HUDEP-2 (cell line): Measurements from ENCODE around the gene NF2.
A peak's percentile ranks its signal among the peaks of the same experiment; 100 is the strongest.

Experiments
- DNase-seq, 76 experiments: peaks; one replicate each; lab custom pipeline; 2025; ENCODE audit not compliant: unreplicated experiment in 76 of 76; lab: John Stamatoyannopoulos, UW

NF2 gene

GRCh38 chr22:29700206-29700899 lies 96.9 kb downstream of the NF2 start:
- DNase-seq, result peak in 12 of 76 experiments; percentile 12 to 31 (median 22)

GRCh38 chr22:29700900-29701154 lies 97.4 kb downstream of the NF2 start:
- DNase-seq, result peak in 2 of 76 experiments; percentile 48 to 65

- DNase-seq, result peak in 71 of 76 experiments; percentile 24 to 92 (median 66)
Measured at GRCh38 chr22:29701155-29701999, 97.9 kb downstream of the NF2 start.

GRCh38 chr22:29702000-29702930 lies 98.8 kb downstream of the NF2 start:
- DNase-seq, result peak in 34 of 76 experiments; percentile 14 to 68 (median 40)

- DNase-seq, result peak in 1 of 76 experiments; percentile 13
Measured at GRCh38 chr22:29702931-29703501, 99.6 kb downstream of the NF2 start.

- DNase-seq, result no peak
Measured at GRCh38 chr22:29703569-29704195, 100.2 kb downstream of the NF2 start.

- no peak for DNase-seq
Measured at GRCh38 chr22:29704528-29705285, 101.3 kb downstream of the NF2 start.

- DNase-seq, result no peak
Measured at GRCh38 chr22:29705651-29706050, 102.2 kb downstream of the NF2 start.

- DNase-seq, result no peak
Measured at GRCh38 chr22:29706486-29706885, 103.1 kb downstream of the NF2 start.

- DNase-seq, result no peak
Measured at GRCh38 chr22:29707010-29707409, 103.6 kb downstream of the NF2 start.

GRCh38 chr22:29707471-29707870 lies 104.0 kb downstream of the NF2 start:
- no peak for DNase-seq

- DNase-seq, result no peak
Measured at GRCh38 chr22:29710193-29710592, 106.8 kb downstream of the NF2 start.

- peak in 1 of 76 experiments; percentile 15 for DNase-seq
Measured at GRCh38 chr22:29710922-29711593, 107.6 kb downstream of the NF2 start.

- no peak for DNase-seq
Measured at GRCh38 chr22:29712119-29712518, 108.7 kb downstream of the NF2 start.

- no peak for DNase-seq
Measured at GRCh38 chr22:29713156-29713727, 109.8 kb downstream of the NF2 start.

GRCh38 chr22:29715240-29715639 lies 111.8 kb downstream of the NF2 start:
- DNase-seq, result no peak

GRCh38 chr22:29715705-29716104 lies 112.3 kb downstream of the NF2 start:
- DNase-seq, result no peak

GRCh38 chr22:29716814-29717545 lies 113.5 kb downstream of the NF2 start:
- DNase-seq, result peak in 59 of 76 experiments; percentile 6 to 80 (median 43)
